HG02642 (cell line): Measurements from ENCODE around the gene ACSBG1.
A peak's percentile ranks its signal among the peaks of the same experiment; 100 is the strongest.

Experiments
- ATAC-seq: cut with Tn5 transposase; IDR thresholded peaks from one replicate; pipeline ENCODE4 v1.9.1; 2021; ENCODE audit warnings: mild to moderate bottlenecking; ENCODE audit not compliant: unreplicated experiment, poor library complexity

ACSBG1 gene

GRCh38 chr15:78205856-78206255, 28.5 kb downstream of the ACSBG1 start:
- ATAC-seq = no peak

GRCh38 chr15:78205337-78205736, 29.0 kb downstream of the ACSBG1 start:
- ATAC-seq = no peak

- no peak for ATAC-seq
Measured at GRCh38 chr15:78204351-78205309, 29.7 kb downstream of the ACSBG1 start.

- ATAC-seq = no peak
Measured at GRCh38 chr15:78203346-78204225, 30.8 kb downstream of the ACSBG1 start.

DNA sequence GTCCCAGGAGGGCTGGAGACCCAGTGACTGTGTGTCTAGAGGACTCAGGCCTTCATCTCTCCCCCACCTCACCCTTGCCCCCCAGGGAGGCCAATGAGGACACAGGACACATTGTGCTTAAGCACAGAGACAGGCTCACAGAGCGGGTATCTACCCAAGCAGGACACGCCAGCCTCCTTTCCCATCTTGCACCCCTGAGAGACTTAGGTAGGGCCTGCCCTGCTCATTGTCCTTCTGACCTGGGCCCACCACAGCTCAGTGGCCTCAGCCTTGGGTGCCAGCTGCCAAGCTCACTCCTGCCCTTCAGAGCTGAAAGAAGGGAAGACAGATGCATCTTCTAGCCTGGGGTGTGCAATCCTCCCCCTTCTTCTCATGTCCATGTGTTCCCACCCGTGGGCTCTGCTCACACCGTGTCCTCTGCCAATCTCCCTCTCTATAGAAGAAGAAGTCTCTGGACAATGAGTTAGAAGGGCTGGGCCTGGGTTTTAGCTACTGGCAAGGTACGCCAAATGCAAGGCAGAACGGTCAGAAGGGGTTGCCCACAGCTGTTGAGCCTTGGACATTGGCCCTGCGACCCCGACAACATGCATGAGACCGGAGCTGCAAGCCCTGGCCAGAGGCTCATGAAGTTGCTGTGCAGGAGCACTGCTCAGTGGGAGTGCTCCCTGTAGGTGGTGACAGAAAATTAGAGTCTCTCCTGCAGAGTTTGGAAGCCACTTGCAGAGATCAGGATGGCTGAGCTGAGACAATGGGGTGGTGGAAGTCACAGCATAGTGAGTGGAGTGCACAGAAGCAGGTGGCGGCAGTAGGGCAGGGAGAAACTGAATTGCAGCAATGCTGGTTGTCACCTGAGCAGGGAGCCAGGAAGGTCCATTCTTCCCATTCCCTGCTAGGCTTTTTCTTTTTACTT, 32.8 kb downstream of the ACSBG1 start:
- no peak for ATAC-seq

DNA sequence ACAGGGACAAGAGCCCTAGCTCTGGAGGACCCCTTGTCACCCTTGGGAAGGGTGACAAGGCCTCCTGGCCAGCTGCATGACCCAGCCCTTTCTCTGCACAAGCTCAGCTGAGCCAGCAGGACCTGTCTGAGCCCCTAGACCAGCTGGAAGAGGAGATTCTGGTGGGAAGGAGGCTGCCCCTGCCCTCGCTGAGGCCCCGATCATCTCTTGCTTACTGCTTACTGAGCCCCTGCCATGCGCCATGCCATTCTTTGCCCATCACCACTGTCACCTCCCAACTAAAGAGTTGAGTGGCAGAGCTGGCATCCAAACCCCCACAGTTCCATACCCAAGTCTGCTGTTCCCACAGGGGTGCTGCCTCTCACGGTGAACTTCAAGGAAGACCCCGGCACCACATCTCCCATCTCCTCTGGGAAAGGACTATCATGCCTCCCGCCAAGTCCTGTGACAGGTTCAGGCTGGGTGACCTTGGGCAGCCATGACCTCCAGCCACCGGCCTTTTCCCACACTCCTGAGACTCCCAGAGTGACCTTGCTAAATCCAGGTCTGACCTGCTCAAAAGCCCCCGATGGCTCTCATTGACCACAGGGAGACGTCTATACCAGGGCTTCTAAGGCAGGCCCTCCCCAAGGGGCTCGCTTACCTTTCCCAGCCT, 34.0 kb downstream of the ACSBG1 start:
- no peak for ATAC-seq

- no peak for ATAC-seq
Measured at GRCh38 chr15:78197632-78198031, 36.7 kb downstream of the ACSBG1 start.

DNA sequence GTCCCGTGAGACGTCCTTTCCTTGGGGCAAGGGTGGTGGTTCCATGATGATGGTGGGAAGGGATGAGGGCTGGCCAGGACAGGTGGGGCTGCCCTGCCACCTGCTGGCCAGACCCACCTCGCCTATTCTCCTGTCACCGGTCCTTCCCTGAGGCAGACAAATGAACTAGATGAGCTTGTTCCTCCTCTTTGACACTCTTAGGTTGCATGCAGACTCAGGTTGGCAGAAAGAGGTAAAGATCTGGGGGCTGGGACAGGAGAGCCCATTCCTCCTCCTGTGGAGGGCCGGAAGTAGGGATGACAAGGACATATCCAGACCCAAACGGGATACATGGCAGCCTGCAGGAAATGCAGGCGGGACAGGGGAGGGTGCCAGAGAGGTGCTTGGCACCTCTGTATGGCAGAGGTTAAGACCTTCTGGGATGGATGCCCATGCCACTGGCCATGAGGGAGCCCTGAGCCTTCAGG, 38.6 kb downstream of the ACSBG1 start:
- peak; percentile 54 for ATAC-seq

DNA sequence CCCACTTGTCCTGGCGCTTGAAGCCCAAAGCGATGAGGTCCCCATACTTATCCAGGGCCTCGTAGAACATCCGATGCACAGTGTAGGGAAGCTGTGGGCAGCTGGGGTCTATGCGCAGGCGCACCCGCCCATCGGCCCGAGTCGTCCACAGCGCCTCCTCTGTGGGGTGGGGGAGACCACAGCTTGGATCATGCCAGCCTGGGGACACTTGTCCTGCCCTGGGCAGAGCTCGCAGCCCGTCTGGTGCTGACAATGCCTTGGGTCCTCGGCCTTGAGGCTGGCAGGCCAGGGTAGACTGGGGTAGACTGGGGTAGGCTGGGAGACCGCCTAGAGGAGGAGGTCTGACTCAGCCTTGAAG, 39.8 kb downstream of the ACSBG1 start:
- ATAC-seq = no peak

GRCh38 chr15:78193731-78194567, 40.4 kb downstream of the ACSBG1 start:
- no peak for ATAC-seq

- no peak for ATAC-seq
Measured at GRCh38 chr15:78192826-78193594, 41.4 kb downstream of the ACSBG1 start.

DNA sequence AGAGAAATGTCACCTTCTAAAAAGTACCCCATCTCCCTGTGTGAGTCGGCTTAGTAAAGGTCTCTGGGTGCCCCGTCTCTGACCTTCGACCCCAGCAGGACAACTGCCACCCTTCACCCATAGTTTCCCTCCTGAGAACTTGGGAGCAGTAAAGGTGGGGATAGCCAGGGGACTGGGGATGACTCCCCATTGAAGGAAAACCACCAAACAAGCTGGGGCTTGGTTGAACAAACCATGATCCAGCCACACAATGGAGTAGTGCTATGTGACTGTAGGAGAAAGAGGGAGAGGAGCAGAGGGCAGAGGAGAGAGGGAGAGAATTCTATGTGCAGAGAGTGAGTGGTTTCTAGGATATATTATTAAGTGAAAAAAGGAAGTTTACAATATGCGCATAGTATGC, 51.5 kb downstream of the ACSBG1 start:
- no peak for ATAC-seq

- no peak for ATAC-seq
Measured at GRCh38 chr15:78182336-78182700, 52.0 kb downstream of the ACSBG1 start.

GRCh38 chr15:78179906-78180305, 54.5 kb downstream of the ACSBG1 start:
- no peak for ATAC-seq

- ATAC-seq = no peak
Measured at GRCh38 chr15:78179286-78179840, 55.0 kb downstream of the ACSBG1 start.

- ATAC-seq = no peak
Measured at GRCh38 chr15:78178064-78178463, 56.3 kb downstream of the ACSBG1 start.

DNA sequence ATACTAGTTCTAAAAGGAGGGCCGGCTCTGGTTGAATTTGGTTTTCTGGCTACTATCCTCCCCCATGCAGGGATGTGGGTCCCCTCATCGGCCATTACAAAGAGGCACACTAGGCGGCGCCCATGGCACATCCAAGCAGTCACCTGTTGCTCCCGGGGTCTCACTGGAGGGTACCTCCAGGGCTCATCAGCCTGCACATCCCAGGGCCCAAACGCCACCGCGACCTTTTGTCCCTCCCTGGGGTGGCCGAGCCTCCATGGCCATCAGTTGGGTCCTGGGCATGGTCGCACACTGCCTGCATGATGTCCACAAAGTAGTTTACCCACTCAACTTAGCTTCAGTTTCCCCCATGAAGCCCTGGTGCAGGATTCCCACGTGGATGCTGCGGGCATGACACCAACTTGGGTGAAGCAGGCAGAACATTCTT, 56.9 kb downstream of the ACSBG1 start:
- ATAC-seq = no peak

- no peak for ATAC-seq
Measured at GRCh38 chr15:78175330-78175729, 59.0 kb downstream of the ACSBG1 start.
